Breast epithelium (tissue), 3 donors: ENCODE data around the gene CHAC2.

Source experiments
- CTCF ChIP-seq, 3 donors: fragments of 450-650 bp; IDR thresholded peaks; one replicate each; pipeline ENCODE4 v1.5.1; 2016 to 2017; ENCODE audit warnings: antibody characterized with exemption in 3 of 3, mild to moderate bottlenecking in 3 of 3, moderate library complexity in 3 of 3
- POLR2A ChIP-seq: fragments of 450-650 bp; IDR thresholded peaks from one replicate; pipeline ENCODE4 v1.6.1; 2016; ENCODE audit warnings: antibody characterized with exemption, mild to moderate bottlenecking, moderate library complexity
- POLR2AphosphoS5 ChIP-seq, 3 donors: sonication (generic); formaldehyde crosslinking; IDR thresholded peaks; one replicate each; pipeline ENCODE4 v1.6.1; 2017; ENCODE audit warnings: antibody characterized with exemption in 3 of 3

- no peak for TF ChIP-seq POLR2A
- TF ChIP-seq CTCF (IDR thresholded peaks at IDR 0.05), result no peak
- TF ChIP-seq POLR2AphosphoS5 (IDR thresholded peaks at IDR 0.05), result no peak
Observed at GRCh38 chr2:53787614-53788289, 20.1 kb downstream of the CHAC2 start.
